K562 (cell line): Measurements from ENCODE around the gene SORBS2. TPM values are rescaled to one million over a fixed set of nuclear protein-coding genes. Genes with fewer than 3 reads are reported as not detected.

ENCODE experiments used
- COPS2 ChIP-seq: fragments of 450-650 bp; conservative IDR thresholded peaks from 2 replicates; pipeline ENCODE4 v1.6.1; 2016; ENCODE audit warnings: mild to moderate bottlenecking, moderate library complexity
- CTCFL ChIP-seq: IDR thresholded peaks from 2 replicates; pipeline ENCODE4 v1.6.1; 2011; ENCODE audit warnings: borderline replicate concordance, low read depth, mild to moderate bottlenecking, moderate library complexity, low read length; ENCODE audit not compliant: insufficient read depth, poor library complexity, severe bottlenecking
- ETS1 ChIP-seq: conservative IDR thresholded peaks from 2 replicates; pipeline ENCODE4 v1.6.1; 2011; ENCODE audit warnings: low read depth, mild to moderate bottlenecking, low read length; ENCODE audit not compliant: control insufficient read depth
- HOMEZ ChIP-seq: fragments of 250-450 bp; sonication (Bioruptor Pico); IDR thresholded peaks from 2 replicates; pipeline ENCODE4 v1.4.0; 2020; ENCODE audit warnings: mild to moderate bottlenecking, moderate library complexity
- NR2C1 ChIP-seq, 2 experiments: fragments of 450-650 bp; IDR thresholded peaks; 2 replicates each; pipeline ENCODE4 v1.6.1; 2017; ENCODE audit warnings: mild to moderate bottlenecking in 2 of 2, antibody characterized with exemption in 1 of 2, inconsistent platforms in 1 of 2, missing compliant biosample characterization in 1 of 2, missing genetic modification characterization in 1 of 2
- NRF1 ChIP-seq, 2 experiments: fragments of 450-650 bp; IDR thresholded peaks in 1 of 2; conservative IDR thresholded peaks in 1 of 2; 2 replicates each; pipeline ENCODE4 v1.6.1; 2014; ENCODE audit warnings: mild to moderate bottlenecking in 2 of 2
- POLR2AphosphoS5 ChIP-seq: IDR thresholded peaks from 2 replicates; pipeline ENCODE4 v1.6.1; 2011; ENCODE audit warnings: mild to moderate bottlenecking, low read depth, low read length, moderate library complexity; ENCODE audit not compliant: control insufficient read depth, insufficient read depth
- PURB ChIP-seq: sonication (generic); formaldehyde crosslinking; IDR thresholded peaks from 2 replicates; pipeline ENCODE4 v1.9.0; 2021; ENCODE audit warnings: low read depth, mild to moderate bottlenecking, missing genetic modification reagents
- SRSF1 ChIP-seq: fragments of 200-400 bp; formaldehyde crosslinking; IDR thresholded peaks from 2 replicates; pipeline ENCODE4 v1.6.1; 2017; ENCODE audit warnings: mild to moderate bottlenecking, low read depth, low read length, moderate library complexity
- XRCC5 ChIP-seq: fragments of 200-400 bp; formaldehyde crosslinking; IDR thresholded peaks from 2 replicates; pipeline ENCODE4 v1.6.1; 2017; ENCODE audit warnings: low read depth, mild to moderate bottlenecking, low read length
- ZFPM2 ChIP-seq: fragments of 250-450 bp; sonication (Bioruptor Pico); IDR thresholded peaks from 2 replicates; pipeline ENCODE4 v1.5.1; 2022; ENCODE audit warnings: mild to moderate bottlenecking
- ZNF431 ChIP-seq: sonication (generic); formaldehyde crosslinking; IDR thresholded peaks from 2 replicates; pipeline ENCODE4 v1.8.0; 2022; ENCODE audit warnings: mild to moderate bottlenecking, missing genetic modification reagents
- polyA plus RNA-seq, 8 experiments: library from polyadenylated mRNA; depleted of rRNA in 4 of 8; stranded (reverse) in 5 of 8; unstranded in 3 of 8; fragments of >200 nt; fragmentation: Nextera tagmentation in 2 of 8; fragmentation: Illumina TruSeq in 1 of 8; extraction: Ambion mirVana in 2 of 8; extraction: Trizol in 1 of 8; gene quantifications; 2 replicates each; pipeline versions ENCODE4 v1.2.1 to v1.2.3, GENCODE V29; 2011 to 2014; ENCODE audit warnings: inconsistent platforms in 1 of 8, missing spikeins in 1 of 8
- total RNA-seq, 7 experiments: library from RNA; depleted of rRNA in 6 of 7; stranded (reverse); fragments of >200 nt in 6 of 7; fragmentation: Illumina TruSeq in 2 of 7; extraction: Trizol in 2 of 7; gene quantifications; 2 replicates each; pipeline versions ENCODE4 v1.2.1 to v1.2.3, GENCODE V29; 2011 to 2021; ENCODE audit warnings: low replicate concordance in 1 of 7

The SORBS2 gene
- total and polyA plus RNA-seq, 9 of the 15 experiments (the other 6 are each of a cell fraction or from before 2014, with no cell fraction given) = 0.29 TPM; not detected in 8

- TF ChIP-seq ETS1 = no peak
- TF ChIP-seq ZFPM2 (CRISPR knock-in tag) = no peak
- no peak for TF ChIP-seq NRF1 (conservative IDR thresholded peaks at IDR 0.05 in 1 of 2, IDR thresholded peaks at IDR 0.05 in 1 of 2)
- no peak for TF ChIP-seq ZNF431 (CRISPR knock-in tag)
- TF ChIP-seq POLR2AphosphoS5 = no peak
- no peak for TF ChIP-seq COPS2
- no peak for TF ChIP-seq SRSF1
- TF ChIP-seq PURB (CRISPR knock-in tag) = no peak
- no peak for TF ChIP-seq CTCFL
- TF ChIP-seq NR2C1 (IDR thresholded peaks at IDR 0.05) = no peak
- no peak for TF ChIP-seq NR2C1 (tag; IDR thresholded peaks at IDR 0.05)
- no peak for TF ChIP-seq HOMEZ
- no peak for TF ChIP-seq XRCC5
- TF ChIP-seq, all 486 proteins: peak for 0
Measured at GRCh38 chr4:185702147-185702663, 109.8 kb downstream of the SORBS2 start (continued).
